ENCODE data around the gene ERBB4.
"Not testable (repeated sequence)": the region's sequence is repeated elsewhere in the genome, so short reads cannot be mapped to it uniquely, and the experiment has no call there.

The ERBB4 gene

DNA sequence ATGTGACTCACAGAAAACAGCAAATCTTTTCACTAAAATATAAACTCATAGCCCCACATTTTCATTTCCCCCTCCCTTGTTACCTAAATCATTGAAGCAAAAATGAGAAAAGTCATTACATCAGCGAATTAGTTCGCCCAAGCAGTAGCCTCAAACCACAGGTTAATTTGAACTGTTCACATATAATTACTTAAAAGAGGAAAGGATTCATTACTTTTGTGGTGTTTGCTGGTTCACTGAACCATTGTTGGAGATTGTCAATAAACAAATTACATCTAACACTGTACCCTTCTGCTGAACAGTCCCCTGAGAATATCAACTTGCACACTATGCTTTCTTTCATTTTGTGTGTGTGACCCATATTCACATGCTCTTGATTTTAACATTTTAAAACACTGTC is 238.7 kb downstream of the ERBB4 start:
- no peak for DNase-seq (ENCODE audit: low read depth in 1 of 2, low spot score in 1 of 2)

DNA sequence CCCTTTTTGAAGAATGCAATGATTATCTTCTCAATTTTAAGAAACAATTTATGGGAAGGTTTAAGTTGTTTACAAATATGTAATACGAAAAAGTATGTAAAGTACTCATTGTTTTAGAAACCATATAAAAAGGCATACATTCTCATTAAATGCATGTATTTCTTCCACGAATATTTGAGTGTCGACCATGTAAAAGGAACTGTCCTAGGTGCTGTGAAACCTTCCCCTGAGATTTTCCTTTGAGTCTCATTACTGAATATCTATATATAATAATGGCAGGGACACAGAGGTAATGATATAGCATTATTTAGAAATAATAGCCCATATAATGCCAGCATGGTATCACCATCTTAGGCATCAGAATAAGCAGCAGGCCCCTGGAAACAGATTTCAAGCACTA is 239.3 kb downstream of the ERBB4 start:
- DNase-seq (ENCODE audit: low read depth in 1 of 2, low spot score in 1 of 2), result no peak

DNA sequence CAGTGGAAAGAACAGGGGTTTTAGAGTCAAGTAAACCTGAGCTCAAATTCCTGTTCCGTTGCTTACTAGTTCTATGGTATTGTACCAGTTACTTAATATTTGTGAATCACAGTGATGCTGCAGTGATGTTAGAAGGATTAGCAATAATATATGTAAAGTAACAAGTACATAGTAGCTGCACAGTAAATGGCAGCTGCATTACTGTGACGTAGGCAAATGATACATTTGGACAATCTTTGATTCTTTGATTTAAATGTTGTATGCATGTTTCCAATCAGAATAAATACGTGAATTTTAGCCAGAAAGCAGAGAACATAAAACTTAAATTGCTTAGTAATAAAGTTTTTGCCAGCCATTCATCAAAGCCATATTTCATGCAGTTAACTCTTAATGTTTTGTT is 243.0 kb downstream of the ERBB4 start:
- no peak for DNase-seq (ENCODE audit: low read depth in 1 of 2, low spot score in 1 of 2)

- DNase-seq (ENCODE audit: low read depth in 1 of 2, low spot score in 1 of 2), result no peak
Observed at GRCh38 chr2:212294816-212295215, 243.8 kb downstream of the ERBB4 start.

DNA sequence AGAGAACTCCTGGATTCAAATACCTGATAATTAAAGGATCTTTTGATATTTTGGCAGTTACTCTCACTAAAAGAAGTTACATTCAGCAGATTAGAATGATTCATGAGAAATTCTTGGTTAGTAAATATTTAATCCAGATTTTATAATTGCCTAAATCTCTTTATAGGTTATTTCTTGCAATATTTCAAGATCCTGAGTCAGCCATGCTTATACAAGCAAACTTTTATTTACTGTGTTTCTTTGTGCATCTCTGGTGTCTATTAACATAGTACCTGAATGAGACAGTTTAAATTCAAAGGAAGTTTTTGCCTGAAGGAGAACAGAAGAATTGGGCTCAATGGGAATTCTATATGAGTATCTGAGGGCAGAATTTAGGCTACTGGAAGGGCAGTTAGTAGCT is 249.3 kb downstream of the ERBB4 start:
- no peak for DNase-seq (ENCODE audit: low read depth in 1 of 2, low spot score in 1 of 2)

GRCh38 chr2:212288308-212288707 is 250.3 kb downstream of the ERBB4 start:
- no peak for DNase-seq (ENCODE audit: low read depth in 1 of 2, low spot score in 1 of 2)

GRCh38 chr2:212284166-212284565 is 254.4 kb downstream of the ERBB4 start:
- DNase-seq (ENCODE audit: low read depth in 1 of 2, low spot score in 1 of 2), result no peak

DNA sequence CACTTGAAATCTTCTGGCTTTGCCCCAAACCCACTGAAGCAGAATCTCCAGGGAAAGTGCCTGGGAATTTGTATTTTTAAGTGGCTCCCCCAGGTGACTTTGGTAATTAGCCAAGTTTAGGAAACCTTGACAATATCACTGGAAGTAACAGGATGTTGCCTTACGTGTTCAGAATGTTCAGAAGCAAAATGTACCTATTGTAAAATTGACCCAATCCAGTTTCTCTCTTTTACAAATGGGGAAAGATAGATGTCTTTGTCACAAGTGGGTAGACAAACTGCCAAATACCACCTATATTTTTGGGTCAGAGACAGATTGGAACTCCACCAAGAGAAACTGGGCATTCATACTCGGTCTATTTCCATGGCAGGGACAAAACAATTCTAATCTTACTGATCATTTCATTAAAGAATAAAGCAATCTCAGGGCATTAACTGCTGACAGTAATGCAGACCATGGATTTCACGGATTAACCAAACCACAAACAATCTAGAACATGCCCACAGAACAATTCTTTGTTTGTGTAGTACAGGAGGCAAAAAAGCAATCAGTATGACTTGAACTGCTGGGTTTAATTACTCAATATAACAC is 255.8 kb downstream of the ERBB4 start:
- no peak for DNase-seq (ENCODE audit: low read depth in 1 of 2, low spot score in 1 of 2)

DNA sequence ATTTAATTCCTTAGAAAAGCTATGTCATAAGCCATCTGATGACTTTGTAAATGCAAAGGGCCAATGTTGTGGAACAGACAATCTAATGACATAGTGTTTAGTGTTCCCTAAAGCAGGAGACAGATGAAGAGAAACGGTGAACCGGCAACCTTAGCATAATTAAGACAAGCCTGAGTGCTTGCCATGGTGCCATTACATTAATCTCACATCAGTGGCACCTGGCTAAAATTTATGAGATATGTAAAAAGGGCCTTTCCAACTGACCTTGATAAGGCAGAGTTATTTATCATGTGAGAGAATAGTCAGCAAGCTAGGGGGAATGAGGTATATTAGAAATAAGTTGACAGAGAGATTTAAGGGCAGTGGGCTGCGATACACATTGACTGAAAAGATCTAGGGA is 261.8 kb downstream of the ERBB4 start:
- DNase-seq (ENCODE audit: low read depth in 1 of 2, low spot score in 1 of 2), result no peak

DNA sequence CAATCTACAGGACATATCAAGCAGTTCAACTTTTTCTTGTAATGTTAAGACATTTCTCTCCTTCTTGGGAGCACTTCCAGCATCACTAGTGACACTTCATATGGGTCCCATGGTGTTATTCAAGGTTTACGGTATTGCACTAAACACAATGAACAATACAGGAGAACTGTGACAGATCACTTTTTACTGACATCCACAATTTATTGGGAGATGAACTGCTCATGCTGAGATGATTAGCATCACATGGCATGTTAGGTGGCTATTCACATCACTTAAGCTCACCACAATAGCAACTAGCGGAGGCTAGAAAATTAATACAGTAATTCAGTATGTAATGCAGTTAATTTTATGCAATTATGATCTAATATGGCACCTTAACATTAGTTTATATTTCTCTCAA is 264.4 kb downstream of the ERBB4 start:
- DNase-seq (ENCODE audit: low read depth in 1 of 2, low spot score in 1 of 2), result no peak

- DNase-seq (ENCODE audit: low read depth in 1 of 2, low spot score in 1 of 2), result no peak
Observed at GRCh38 chr2:212271583-212271982, 267.0 kb downstream of the ERBB4 start.

DNA sequence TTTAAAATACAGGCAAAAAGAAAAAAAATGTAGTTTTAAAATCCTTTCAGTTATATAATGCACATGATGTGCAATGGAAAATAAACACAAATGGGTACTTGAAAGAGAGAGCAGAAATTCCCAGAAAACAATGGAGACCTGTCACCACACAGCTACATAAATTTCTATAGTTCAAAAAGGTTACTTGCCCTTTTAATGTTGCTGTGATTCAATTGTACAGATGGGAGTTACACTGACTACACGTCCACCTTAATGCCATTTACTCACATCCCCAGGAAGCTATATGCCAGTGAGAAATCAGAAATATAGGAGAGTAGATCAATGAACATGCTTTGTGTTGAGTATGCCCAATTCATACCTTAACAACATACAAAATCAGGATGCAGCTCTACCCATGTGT is 269.6 kb downstream of the ERBB4 start:
- no peak for DNase-seq (ENCODE audit: low read depth in 1 of 2, low spot score in 1 of 2)

GRCh38 chr2:212266297-212266696 is 272.3 kb downstream of the ERBB4 start:
- DNase-seq (ENCODE audit: low read depth in 1 of 2, low spot score in 1 of 2), result no peak

GRCh38 chr2:212265777-212266176 is 272.8 kb downstream of the ERBB4 start:
- no peak for DNase-seq (ENCODE audit: low read depth in 1 of 2, low spot score in 1 of 2)

DNA sequence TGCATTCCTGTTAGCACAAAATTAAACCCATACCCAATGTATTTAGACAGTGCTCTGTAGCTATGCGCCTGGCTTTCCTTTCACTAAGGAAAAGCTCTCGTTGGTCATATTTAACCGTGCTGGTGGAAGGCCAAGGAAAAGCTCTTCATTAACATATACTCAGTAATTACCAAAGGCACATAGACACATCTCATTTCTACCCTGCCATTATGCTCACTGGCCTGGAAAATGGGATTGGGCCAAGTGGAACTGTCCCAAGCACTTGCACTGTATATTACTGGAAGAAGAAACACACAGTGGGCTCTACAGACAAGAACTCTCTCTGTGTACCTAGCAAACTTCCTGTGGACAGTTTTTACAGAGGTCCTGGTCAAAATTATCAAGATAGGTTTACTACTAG is 274.4 kb downstream of the ERBB4 start:
- DNase-seq (ENCODE audit: low read depth in 1 of 2, low spot score in 1 of 2), result no peak

DNA sequence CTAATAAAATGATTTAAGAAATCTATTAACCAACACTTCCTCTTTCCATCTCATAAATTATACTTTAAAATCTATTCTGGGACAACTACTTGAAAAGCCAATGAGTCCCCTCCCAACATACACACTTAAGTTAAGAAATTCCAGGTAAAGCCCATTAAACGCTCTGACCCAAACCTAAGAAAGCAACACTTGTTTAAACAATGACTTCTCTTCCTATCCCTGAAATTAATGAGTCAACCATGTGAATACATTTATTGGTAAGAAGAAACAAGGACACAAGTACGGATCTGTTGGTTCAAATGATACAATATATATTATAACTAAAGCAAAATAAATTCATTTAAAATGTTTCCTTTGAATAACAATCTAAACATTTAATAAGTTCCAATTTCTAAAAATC is 279.4 kb downstream of the ERBB4 start:
- no peak for DNase-seq (ENCODE audit: low read depth in 1 of 2, low spot score in 1 of 2)

DNA sequence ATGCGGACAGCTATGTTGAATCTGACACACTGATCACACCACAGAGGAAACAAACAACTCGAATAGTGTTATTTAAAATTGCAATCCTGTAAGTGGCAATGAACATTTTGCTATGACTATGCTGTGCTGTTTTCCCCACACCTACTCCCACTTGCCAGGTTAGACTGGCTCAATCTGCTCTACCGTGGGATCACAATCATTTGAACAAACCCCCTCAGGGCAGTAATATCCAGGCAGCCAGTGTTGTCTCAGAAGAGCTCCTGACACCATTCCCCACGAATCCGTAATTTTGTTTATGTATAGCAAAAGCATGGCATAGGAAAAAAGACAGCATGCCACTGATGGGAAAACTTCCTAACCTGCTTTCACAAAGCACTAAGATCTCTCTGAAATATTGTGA is 284.3 kb downstream of the ERBB4 start:
- DNase-seq (ENCODE audit: low read depth in 1 of 2, low spot score in 1 of 2), result no peak

DNA sequence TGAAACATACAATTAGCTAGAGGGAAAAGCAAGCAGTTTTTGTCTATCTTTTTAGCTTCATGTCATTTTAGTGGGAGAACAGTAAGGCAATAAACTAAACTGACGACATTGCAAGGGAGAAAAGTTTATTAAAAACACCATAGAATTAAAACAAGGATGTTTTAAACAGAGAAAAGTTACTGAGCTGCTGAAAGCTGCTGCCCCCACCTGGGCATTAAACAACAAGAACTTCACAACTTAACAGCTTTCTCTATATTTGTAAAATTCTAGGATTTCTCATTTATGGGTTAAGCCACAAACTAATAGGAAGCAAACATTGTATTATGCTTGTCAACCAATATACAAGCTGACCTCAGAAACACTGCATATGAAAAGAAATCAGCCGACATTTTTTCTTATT is 289.2 kb downstream of the ERBB4 start:
- DNase-seq (ENCODE audit: low read depth in 1 of 2, low spot score in 1 of 2), result no peak

- no peak for DNase-seq (ENCODE audit: low read depth in 1 of 2, low spot score in 1 of 2)
Observed at GRCh38 chr2:212245880-212246279, 292.7 kb downstream of the ERBB4 start.

DNA sequence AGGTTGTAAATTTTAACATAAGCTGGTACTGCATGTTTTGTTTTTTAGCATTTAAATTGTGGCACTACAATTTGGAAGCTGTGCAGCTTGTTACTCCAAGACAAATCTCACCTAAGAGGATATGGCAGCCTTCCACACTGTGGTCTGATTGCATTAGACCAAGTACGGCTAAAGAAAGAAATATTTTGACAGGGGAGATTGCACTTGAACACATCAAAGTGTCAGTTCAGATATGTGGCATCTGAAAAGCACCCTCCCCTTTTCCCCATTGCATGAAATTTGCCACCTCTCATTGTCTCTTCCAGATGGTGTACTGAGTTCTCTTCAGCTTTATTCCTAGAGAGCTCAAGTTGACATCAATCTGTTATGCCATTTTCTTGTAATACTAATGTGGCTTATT is 295.9 kb downstream of the ERBB4 start:
- DNase-seq (ENCODE audit: low read depth in 1 of 2, low spot score in 1 of 2), result no peak

- DNase-seq (ENCODE audit: low read depth in 1 of 2, low spot score in 1 of 2), result not testable (repeated sequence)
Observed at GRCh38 chr2:212238152-212238551, 300.4 kb downstream of the ERBB4 start.

GRCh38 chr2:212237350-212238095 is 301.1 kb downstream of the ERBB4 start:
- DNase-seq (ENCODE audit: low read depth in 1 of 2, low spot score in 1 of 2), result no peak

GRCh38 chr2:212228743-212229171 is 309.8 kb downstream of the ERBB4 start:
- no peak for DNase-seq (ENCODE audit: low read depth in 1 of 2, low spot score in 1 of 2)
